ENCODE data around the gene AACS. TPM values are rescaled to one million over a fixed set of nuclear protein-coding genes. Genes with fewer than 3 reads are reported as not detected.

AACS gene
- polyA plus RNA-seq, 1 experiment: 18.0 TPM

GRCh38 chr12:125089083-125089482 is 23.8 kb downstream of the AACS start:
- DNase-seq (ENCODE audit: low read depth, low spot score): no peak
- H3K9me3 ChIP-seq (ENCODE audit: control insufficient read depth, insufficient read depth, low read length): no peaks in the 10 kb centered on the region; the same call in 1 of the 2 replicates
- no peak for TF ChIP-seq CTCF (IDR thresholded peaks at IDR 0.05; ENCODE audit: low read depth, low read length)
- ChIA-PET CTCF (no interaction called here), POLR2A (no interaction called here)
- H3K4me3 ChIP-seq (ENCODE audit: low read depth, low read length): no peak overlapping the region
- H3K27me3 ChIP-seq (ENCODE audit: control insufficient read depth, insufficient read depth, low read length): no peaks in the 10 kb centered on the region
- H3K27ac ChIP-seq (ENCODE audit: low read depth, low read length): no peak overlapping the region

DNA sequence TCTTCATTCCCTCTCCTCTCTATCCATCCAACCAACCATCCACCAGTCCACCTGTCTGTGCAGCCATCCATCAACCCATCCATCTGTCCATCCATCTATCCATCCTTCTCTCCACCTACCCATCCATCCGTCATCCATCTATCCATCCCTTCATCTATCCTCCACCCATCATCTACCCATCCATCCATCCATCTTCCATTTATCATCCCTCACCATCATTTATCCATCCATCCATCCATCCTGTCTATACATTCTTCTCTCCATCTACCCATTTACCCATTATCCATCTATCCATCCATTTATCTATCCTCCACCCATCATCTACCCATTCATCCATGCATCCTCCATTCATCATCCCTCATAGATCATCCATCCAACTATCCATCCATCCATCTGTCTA is 24.4 kb downstream of the AACS start:
- H3K27me3 ChIP-seq (ENCODE audit: control insufficient read depth, insufficient read depth, low read length): no peaks in the 10 kb centered on the region
- no peak for DNase-seq (ENCODE audit: low read depth, low spot score)
- H3K9me3 ChIP-seq (ENCODE audit: control insufficient read depth, insufficient read depth, low read length): no peaks in the 10 kb centered on the region; the same call in 1 of the 2 replicates
- no peak overlapping the region for H3K27ac ChIP-seq (ENCODE audit: low read depth, low read length)
- no peak overlapping the region for H3K4me3 ChIP-seq (ENCODE audit: low read depth, low read length)
- ChIA-PET CTCF (no interaction called here), POLR2A (no interaction called here)
- no peak for TF ChIP-seq CTCF (IDR thresholded peaks at IDR 0.05; ENCODE audit: low read depth, low read length)

DNA sequence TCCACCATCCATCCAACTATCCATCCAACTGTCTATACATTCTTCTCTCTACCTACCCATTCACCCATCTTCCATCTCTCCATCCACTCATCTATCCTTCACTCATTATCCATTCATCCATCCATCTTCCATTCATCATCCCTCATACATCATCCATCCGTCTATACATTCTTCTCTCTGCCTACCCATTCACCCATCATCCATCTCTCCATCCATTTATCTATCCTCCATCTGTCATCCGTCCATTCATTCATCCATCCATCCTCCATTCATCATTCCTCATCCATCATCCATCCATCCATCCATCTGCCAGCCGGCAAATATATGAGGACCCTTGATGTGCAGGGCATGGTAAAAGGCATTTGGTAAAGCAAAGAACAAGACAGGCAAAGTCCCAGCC is 25.2 kb downstream of the AACS start:
- TF ChIP-seq CTCF (IDR thresholded peaks at IDR 0.05; ENCODE audit: low read depth, low read length): no peak
- POLR2A ChIA-PET: no interaction called here
- H3K4me3 ChIP-seq (ENCODE audit: low read depth, low read length): no peak overlapping the region
- H3K27me3 ChIP-seq (ENCODE audit: control insufficient read depth, insufficient read depth, low read length): no peaks in the 10 kb centered on the region
- H3K27ac ChIP-seq (ENCODE audit: low read depth, low read length): no peak overlapping the region
- CTCF ChIA-PET: no interaction called here
- DNase-seq (ENCODE audit: low read depth, low spot score): no peak
- H3K9me3 ChIP-seq (ENCODE audit: control insufficient read depth, insufficient read depth, low read length): no peaks in the 10 kb centered on the region; the same call in 1 of the 2 replicates

DNA sequence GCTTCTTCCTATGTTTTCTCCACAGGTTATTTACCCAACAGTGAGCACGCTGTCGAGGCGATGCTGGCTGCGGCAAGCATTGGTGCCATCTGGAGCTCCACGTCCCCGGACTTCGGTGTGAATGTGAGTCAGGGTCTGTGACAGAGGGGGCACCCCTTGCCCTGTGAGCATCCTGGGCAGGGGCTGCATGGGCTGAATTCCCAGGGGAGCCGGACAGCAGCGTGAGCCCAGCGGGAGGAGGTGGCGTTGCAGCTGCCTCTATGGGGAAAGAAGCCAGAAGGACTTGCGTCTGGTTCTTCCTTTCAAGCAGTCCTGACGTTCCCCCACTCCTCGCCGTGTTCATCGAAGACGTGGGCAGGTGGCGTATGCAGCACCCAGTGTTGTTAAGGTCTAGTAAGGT is 26.2 kb downstream of the AACS start:
- H3K4me3 ChIP-seq (ENCODE audit: low read depth, low read length): no peak overlapping the region
- H3K27ac ChIP-seq (ENCODE audit: low read depth, low read length): no peak overlapping the region
- no peak for TF ChIP-seq CTCF (IDR thresholded peaks at IDR 0.05; ENCODE audit: low read depth, low read length)
- POLR2A ChIA-PET: no interaction called here
- H3K9me3 ChIP-seq (ENCODE audit: control insufficient read depth, insufficient read depth, low read length): no peaks in the 10 kb centered on the region; the same call in 1 of the 2 replicates
- H3K27me3 ChIP-seq (ENCODE audit: control insufficient read depth, insufficient read depth, low read length): no peaks in the 10 kb centered on the region
- no peak for DNase-seq (ENCODE audit: low read depth, low spot score)
- CTCF ChIA-PET: no interaction called here

- DNase-seq (ENCODE audit: low read depth, low spot score): no peak
- H3K4me3 ChIP-seq (ENCODE audit: low read depth, low read length): no peak overlapping the region
- POLR2A ChIA-PET: interaction anchor here (0.6 kb wide), 1 partner anchor 43 kb away, joined by 3 read pairs; no protein-coding TSS in a partner anchor
- CTCF ChIA-PET: no interaction called here
- TF ChIP-seq CTCF (IDR thresholded peaks at IDR 0.05; ENCODE audit: low read depth, low read length): no peak
- no peaks in the 10 kb centered on the region for H3K27me3 ChIP-seq (ENCODE audit: control insufficient read depth, insufficient read depth, low read length)
- H3K9me3 ChIP-seq (ENCODE audit: control insufficient read depth, insufficient read depth, low read length): no peaks in the 10 kb centered on the region; the same call in 1 of the 2 replicates
- no peak overlapping the region for H3K27ac ChIP-seq (ENCODE audit: low read depth, low read length)
Observed at GRCh38 chr12:125092108-125092871, 27.1 kb downstream of the AACS start.
